Measurements from ENCODE around the gene LRIT2.
A peak's percentile ranks its signal among the peaks of the same experiment; 100 is the strongest.

Gene LRIT2

GRCh38 chr10:84202349-84202748, 23.0 kb downstream of the LRIT2 start:
- Mint-ChIP-seq H3K27me3 (peaks cover 20% of the 10 kb centered on the region), H3K4me1 (peaks cover 6% of the 10 kb centered on the region)

DNA sequence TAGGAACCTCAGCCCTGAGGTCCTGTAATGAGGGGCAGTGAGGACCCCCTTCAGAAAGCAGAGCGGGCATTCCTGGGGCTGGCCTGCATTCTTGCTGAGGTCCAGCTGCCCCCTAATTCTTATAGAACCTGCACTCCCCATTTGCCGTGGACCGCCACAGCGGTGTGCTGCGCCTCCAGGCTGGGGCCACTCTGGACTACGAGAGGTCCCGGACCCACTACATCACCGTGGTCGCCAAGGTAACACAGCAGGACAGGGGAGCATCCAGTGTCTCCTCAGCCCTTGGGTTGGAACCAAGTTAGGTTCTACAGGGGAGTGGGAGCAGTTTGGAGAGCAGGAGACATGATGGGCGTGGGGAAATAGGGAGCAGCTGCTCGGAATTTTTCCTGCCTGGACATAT, 23.7 kb downstream of the LRIT2 start:
- H3K4me1 Mint-ChIP-seq = peaks cover 6% of the 10 kb centered on the region
- no peak overlapping the region for H3K4me3 Mint-ChIP-seq
- no peak overlapping the region for H3K27ac Mint-ChIP-seq
- peaks cover 20% of the 10 kb centered on the region for H3K27me3 Mint-ChIP-seq
- ATAC-seq = no peak
- H3K36me3 Mint-ChIP-seq = no peaks in the 10 kb centered on the region
- no peaks in the 10 kb centered on the region for H3K9me3 Mint-ChIP-seq

More at GRCh38 chr10:84202349-84202748, 23.0 kb downstream of the LRIT2 start:
- H3K27ac Mint-ChIP-seq = no peak overlapping the region
- no peak overlapping the region for H3K4me3 Mint-ChIP-seq
- H3K36me3 Mint-ChIP-seq = no peaks in the 10 kb centered on the region
- H3K9me3 Mint-ChIP-seq = no peaks in the 10 kb centered on the region
- no peak for ATAC-seq

DNA sequence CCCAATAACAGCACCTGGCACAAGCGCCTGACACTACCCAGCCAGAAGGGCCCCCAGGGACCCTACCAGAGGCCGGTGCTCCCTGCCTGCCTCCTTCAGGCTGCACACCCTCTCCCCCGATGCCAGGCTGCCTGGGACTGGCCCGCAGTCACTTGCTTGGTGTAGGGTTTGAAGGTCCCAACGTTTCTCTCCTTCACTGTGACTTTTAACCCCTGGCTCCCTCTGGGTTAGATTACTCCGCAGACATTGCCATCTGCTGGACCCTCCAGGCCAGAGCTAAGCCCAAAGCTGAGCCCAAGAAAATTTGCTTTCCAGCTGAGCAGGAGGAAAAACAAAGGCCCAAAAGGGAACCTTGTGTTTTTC, 24.1 kb downstream of the LRIT2 start:
- Mint-ChIP-seq H3K27ac (no peak overlapping the region), H3K4me3 (no peak overlapping the region), H3K9me3 (no peaks in the 10 kb centered on the region), H3K4me1 (peaks cover 6% of the 10 kb centered on the region), H3K27me3 (peaks cover 21% of the 10 kb centered on the region), H3K36me3 (no peaks in the 10 kb centered on the region)
- ATAC-seq = no peak

- H3K27ac Mint-ChIP-seq = no peak overlapping the region
- peaks cover 22% of the 10 kb centered on the region for H3K27me3 Mint-ChIP-seq
- no peaks in the 10 kb centered on the region for H3K36me3 Mint-ChIP-seq
- no peaks in the 10 kb centered on the region for H3K9me3 Mint-ChIP-seq
- H3K4me1 Mint-ChIP-seq = peaks cover 4% of the 10 kb centered on the region
- ATAC-seq = no peak
- H3K4me3 Mint-ChIP-seq = no peak overlapping the region
Observed at GRCh38 chr10:84200537-84201243, 24.7 kb downstream of the LRIT2 start.

DNA sequence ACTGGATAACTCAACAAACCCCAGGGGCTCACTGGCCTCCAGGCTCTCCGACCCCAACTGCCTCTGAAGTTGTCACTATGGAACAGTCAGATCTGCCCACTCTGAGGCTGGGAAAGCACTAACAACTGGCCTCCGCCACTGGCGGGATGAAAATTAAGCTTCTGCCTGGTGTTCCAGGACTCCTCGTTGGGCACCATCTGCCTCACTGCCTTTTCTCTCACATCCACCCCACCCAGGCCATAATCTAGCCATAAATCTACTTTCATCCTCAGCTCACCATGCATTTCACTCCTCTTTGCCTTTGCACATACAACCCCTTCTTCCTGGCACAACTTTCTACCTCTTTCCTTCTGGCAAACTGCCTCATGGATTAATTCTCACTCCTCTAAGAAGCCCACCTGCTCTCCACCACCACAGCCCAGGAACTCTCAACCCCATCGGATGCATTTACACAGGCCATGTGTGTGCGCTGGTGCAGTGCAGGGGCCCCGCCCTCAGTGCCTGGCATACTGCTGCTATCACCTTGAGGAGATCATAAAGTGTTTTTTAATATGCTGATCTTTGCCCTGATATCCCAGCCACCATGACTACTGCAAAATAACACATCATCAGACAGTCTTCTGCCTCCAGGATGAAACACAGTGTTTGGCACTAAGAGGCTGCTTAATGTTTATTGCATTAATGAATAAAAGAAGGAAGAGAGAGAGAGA, 27.0 kb downstream of the LRIT2 start:
- no peaks in the 10 kb centered on the region for H3K9me3 Mint-ChIP-seq
- no peak overlapping the region for H3K4me3 Mint-ChIP-seq
- ATAC-seq = no peak
- H3K27ac Mint-ChIP-seq = no peak overlapping the region
- H3K36me3 Mint-ChIP-seq = no peaks in the 10 kb centered on the region
- peaks cover 31% of the 10 kb centered on the region for H3K27me3 Mint-ChIP-seq
- H3K4me1 Mint-ChIP-seq = no peaks in the 10 kb centered on the region

GRCh38 chr10:84197643-84198042, 27.7 kb downstream of the LRIT2 start:
- no peak overlapping the region for H3K27ac Mint-ChIP-seq
- no peak for ATAC-seq
- no peaks in the 10 kb centered on the region for H3K4me1 Mint-ChIP-seq
- H3K36me3 Mint-ChIP-seq = no peaks in the 10 kb centered on the region
- H3K27me3 Mint-ChIP-seq = peaks cover 34% of the 10 kb centered on the region
- no peaks in the 10 kb centered on the region for H3K9me3 Mint-ChIP-seq
- H3K4me3 Mint-ChIP-seq = no peak overlapping the region

- H3K27ac Mint-ChIP-seq = no peak overlapping the region
- no peak overlapping the region for H3K4me3 Mint-ChIP-seq
- H3K4me1 Mint-ChIP-seq = no peaks in the 10 kb centered on the region
- no peaks in the 10 kb centered on the region for H3K9me3 Mint-ChIP-seq
- H3K27me3 Mint-ChIP-seq = peaks cover 41% of the 10 kb centered on the region
- no peaks in the 10 kb centered on the region for H3K36me3 Mint-ChIP-seq
- ATAC-seq = no peak
Observed at GRCh38 chr10:84196941-84197340, 28.4 kb downstream of the LRIT2 start.

GRCh38 chr10:84196083-84196482, 29.3 kb downstream of the LRIT2 start:
- Mint-ChIP-seq H3K27me3 (peaks cover 50% of the 10 kb centered on the region), H3K36me3 (no peaks in the 10 kb centered on the region), H3K27ac (no peak overlapping the region), H3K4me1 (no peaks in the 10 kb centered on the region), H3K4me3 (no peak overlapping the region), H3K9me3 (no peaks in the 10 kb centered on the region)
- ATAC-seq = no peak

DNA sequence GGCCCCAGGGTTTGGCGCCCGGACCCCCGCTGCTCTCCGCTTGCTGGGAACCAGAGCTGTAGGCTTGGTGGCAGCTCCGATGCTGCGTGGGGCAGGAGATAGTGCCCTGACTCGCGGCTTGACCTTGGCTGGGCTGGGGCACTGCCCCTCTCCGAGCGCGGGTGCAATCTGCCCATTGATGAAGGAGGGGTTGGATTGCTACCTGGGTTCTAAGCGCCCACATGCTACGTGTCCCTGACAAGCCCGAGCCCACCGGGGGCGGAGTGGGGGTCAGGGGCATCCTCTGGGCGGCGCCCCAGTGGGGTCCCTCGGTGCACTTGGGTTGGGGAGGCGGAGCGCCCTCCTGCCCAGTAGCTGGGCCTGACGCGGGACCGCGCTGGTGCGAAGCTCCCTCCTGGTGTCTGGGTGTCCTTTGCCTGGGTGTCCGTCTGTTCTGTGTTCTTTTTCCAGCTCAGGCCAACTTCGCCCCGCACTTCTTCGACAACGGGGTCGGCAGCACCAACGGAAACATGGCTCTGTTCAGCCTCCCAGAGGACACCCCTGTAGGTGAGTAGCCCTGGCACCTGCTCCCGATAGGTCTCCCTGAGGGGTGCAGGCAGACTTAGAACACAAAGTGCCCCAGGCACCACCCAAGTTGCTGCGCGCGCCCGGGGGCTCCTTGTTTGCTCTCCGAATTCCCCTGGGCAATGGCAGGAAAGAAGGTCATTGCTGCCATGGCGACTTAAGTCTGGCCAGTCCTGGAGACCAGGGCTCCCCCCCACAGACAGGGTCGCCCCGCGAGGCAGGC, 30.1 kb downstream of the LRIT2 start:
- Mint-ChIP-seq H3K4me3 (peak overlapping the region; percentile 62), H3K27me3 (peaks cover 54% of the 10 kb centered on the region), H3K36me3 (no peaks in the 10 kb centered on the region), H3K27ac (no peak overlapping the region), H3K9me3 (no peaks in the 10 kb centered on the region), H3K4me1 (no peaks in the 10 kb centered on the region)
- ATAC-seq = no peak

DNA sequence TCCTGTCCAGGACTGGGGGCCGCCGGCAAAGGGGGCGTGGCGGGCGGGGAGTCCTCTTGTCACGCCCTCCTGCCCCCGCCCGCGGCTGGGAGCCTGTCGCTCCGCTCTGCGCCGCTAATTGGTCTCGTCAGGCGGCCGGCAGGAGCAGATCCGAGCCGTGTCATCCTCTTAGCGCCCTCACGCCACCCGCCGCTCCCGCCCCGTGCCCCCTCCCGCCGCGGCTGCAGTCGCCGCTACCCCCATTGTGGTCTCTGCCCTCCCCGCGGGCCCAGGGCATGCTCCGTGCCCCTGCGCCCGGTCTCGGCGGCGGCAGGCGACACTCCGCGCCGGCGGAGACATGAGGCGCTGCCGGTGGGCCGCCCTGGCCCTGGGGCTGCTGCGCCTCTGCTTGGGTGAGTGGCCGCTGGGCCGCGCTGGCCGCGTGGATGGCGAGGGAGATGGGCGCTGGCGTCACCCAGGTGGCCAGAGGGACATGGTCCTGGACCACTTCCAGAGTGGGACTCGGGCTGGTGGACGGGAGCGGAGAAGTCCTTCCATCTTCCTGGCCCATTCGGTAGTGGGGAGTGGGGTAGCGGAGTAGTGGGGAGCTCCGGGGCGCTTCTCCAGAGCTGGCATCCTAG, 30.8 kb downstream of the LRIT2 start, which contains the start of gene CDHR1:
TSS of gene CDHR1 (plus strand) at position 114 of the 620 bp plus-strand sequence. CDS start at position 338, 224 bp downstream.
- H3K36me3 Mint-ChIP-seq = no peaks in the 10 kb centered on the region
- H3K27ac Mint-ChIP-seq = no peak within 1 kb of the TSS
- H3K4me3 Mint-ChIP-seq = peak within 1 kb of the TSS; percentile 62
- no peaks in the 10 kb centered on the region for H3K4me1 Mint-ChIP-seq
- no peaks in the 10 kb centered on the region for H3K9me3 Mint-ChIP-seq
- ATAC-seq = peak; percentile 73
- peaks cover 54% of the 10 kb centered on the region for H3K27me3 Mint-ChIP-seq

DNA sequence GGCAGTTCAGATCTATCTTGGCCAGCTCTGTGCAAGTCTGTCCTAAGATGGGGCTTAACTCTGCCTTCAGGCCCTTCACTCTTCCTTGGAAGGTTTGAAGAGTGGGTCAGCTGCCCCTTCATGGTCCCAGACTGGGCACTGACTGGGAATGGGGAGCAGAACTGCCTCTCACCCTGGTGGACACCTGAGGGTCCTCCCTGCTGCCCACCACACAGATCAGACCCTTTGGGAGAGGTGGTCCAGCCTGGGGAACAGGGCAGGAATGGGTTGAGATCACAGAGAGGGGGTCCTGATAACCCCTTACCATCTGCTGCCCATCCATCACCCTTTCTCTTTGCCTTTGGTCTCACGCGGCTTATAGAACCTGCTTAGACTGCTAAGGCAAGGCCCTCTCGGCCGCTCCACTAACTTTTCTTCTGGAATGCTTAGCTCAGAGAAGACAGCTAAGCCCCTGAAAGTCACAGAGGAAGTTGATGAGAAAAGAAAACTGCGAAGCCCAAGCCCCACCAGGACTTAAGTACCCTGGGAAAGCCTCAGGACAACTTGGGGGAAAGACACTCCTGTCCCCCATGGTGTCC, 31.4 kb downstream of the LRIT2 start:
- H3K4me1 Mint-ChIP-seq = no peaks in the 10 kb centered on the region
- H3K9me3 Mint-ChIP-seq = no peaks in the 10 kb centered on the region
- H3K27ac Mint-ChIP-seq = no peak overlapping the region
- ATAC-seq = no peak
- peaks cover 54% of the 10 kb centered on the region for H3K27me3 Mint-ChIP-seq
- peak overlapping the region; percentile 12 for H3K4me3 Mint-ChIP-seq
- no peaks in the 10 kb centered on the region for H3K36me3 Mint-ChIP-seq

DNA sequence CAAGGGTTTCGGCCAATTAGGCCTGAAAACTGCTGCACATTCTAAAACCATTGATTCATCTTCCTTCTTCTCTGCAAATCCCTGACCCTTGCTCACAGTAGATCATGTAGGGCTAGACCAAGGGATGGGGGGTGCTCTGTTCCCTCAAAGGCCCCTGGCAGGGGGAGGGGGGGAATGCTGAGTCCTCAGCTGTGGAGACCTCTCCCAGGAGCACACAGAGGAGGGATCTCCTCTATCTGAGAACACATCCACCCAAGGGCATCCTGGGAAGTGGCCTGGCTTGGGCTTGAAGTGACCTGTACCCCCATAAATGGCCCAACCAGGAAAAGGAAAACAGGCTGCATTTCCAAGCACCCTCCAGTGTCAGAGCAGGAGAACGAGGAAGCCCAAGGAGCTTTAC, 32.0 kb downstream of the LRIT2 start:
- Mint-ChIP-seq H3K27ac (no peak overlapping the region), H3K27me3 (peaks cover 54% of the 10 kb centered on the region), H3K4me3 (no peak overlapping the region), H3K36me3 (no peaks in the 10 kb centered on the region), H3K9me3 (no peaks in the 10 kb centered on the region), H3K4me1 (no peaks in the 10 kb centered on the region)
- ATAC-seq = no peak

GRCh38 chr10:84191106-84191505, 34.2 kb downstream of the LRIT2 start:
- Mint-ChIP-seq H3K27ac (no peak overlapping the region), H3K36me3 (no peaks in the 10 kb centered on the region), H3K4me3 (no peak overlapping the region), H3K9me3 (no peaks in the 10 kb centered on the region), H3K27me3 (peaks cover 40% of the 10 kb centered on the region), H3K4me1 (no peaks in the 10 kb centered on the region)
- ATAC-seq = no peak

DNA sequence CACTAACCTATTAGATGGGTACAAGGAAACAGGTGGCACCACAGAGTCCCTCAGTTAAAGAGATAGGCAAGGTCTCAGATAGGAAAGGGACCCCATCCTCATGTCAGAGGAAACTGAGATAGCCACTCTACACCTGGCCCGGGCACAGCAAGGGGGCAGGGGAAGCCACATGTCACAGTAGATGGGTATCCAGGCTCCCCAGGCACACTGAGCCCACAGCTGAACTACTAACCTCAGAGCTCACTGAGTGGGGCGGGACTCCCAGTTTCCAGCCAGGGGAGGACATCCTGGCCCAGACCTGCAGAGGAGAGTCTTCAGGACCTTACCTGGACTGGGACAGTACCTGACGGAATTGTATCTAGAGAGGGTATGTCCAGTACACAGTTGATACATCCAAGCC, 34.7 kb downstream of the LRIT2 start:
- Mint-ChIP-seq H3K4me3 (no peak overlapping the region), H3K4me1 (no peaks in the 10 kb centered on the region), H3K36me3 (no peaks in the 10 kb centered on the region), H3K9me3 (no peaks in the 10 kb centered on the region), H3K27ac (no peak overlapping the region), H3K27me3 (peaks cover 36% of the 10 kb centered on the region)
- ATAC-seq = no peak

GRCh38 chr10:84188815-84189214, 36.5 kb downstream of the LRIT2 start:
- Mint-ChIP-seq H3K4me1 (peaks cover 6% of the 10 kb centered on the region), H3K36me3 (no peaks in the 10 kb centered on the region), H3K9me3 (no peaks in the 10 kb centered on the region), H3K27me3 (peaks cover 28% of the 10 kb centered on the region), H3K4me3 (no peak overlapping the region), H3K27ac (no peak overlapping the region)
- no peak for ATAC-seq

Measured in stimulated activated memory B cell treated with anti-CD40 and anti-IgM and Interleukin-4, amounts not matched to agents 10 μg/mL and 1 μg/mL and 100 μg/mL, for 72 hours (primary cell).